ENCODE data around the gene IL15. TPM values are rescaled to one million over a fixed set of nuclear protein-coding genes. Genes with fewer than 3 reads are reported as not detected.

IL15 gene
- total RNA-seq, 1 donor from 2014 or later, result 0.80 TPM

- Mint-ChIP-seq H3K4me1 (no peaks in the 10 kb centered on the region), H3K4me3 (no peak overlapping the region), H3K27me3 (ENCODE audit: low read depth) (peaks cover 3% of the 10 kb centered on the region), H3K36me3 (no peaks in the 10 kb centered on the region), H3K9me3 (peaks cover 3% of the 10 kb centered on the region), H3K27ac (no peak overlapping the region)
- TF ChIP-seq, protein P1, sequence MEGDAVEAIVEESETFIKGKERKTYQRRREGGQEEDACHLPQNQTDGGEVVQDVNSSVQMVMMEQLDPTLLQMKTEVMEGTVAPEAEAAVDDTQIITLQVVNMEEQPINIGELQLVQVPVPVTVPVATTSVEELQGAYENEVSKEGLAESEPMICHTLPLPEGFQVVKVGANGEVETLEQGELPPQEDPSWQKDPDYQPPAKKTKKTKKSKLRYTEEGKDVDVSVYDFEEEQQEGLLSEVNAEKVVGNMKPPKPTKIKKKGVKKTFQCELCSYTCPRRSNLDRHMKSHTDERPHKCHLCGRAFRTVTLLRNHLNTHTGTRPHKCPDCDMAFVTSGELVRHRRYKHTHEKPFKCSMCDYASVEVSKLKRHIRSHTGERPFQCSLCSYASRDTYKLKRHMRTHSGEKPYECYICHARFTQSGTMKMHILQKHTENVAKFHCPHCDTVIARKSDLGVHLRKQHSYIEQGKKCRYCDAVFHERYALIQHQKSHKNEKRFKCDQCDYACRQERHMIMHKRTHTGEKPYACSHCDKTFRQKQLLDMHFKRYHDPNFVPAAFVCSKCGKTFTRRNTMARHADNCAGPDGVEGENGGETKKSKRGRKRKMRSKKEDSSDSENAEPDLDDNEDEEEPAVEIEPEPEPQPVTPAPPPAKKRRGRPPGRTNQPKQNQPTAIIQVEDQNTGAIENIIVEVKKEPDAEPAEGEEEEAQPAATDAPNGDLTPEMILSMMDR (IDR thresholded peaks at IDR 0.05; ENCODE audit: unreplicated experiment), result no peak
- no peak for DNase-seq (ENCODE audit: low spot score in 2 of 2, unreplicated experiment in 2 of 2)
Measured at GRCh38 chr4:141669501-141669900, 33.1 kb downstream of the IL15 start.

- no peaks in the 10 kb centered on the region for H3K9me3 Mint-ChIP-seq
- TF ChIP-seq, protein P1 (IDR thresholded peaks at IDR 0.05; ENCODE audit: unreplicated experiment), result no peak
- H3K27me3 Mint-ChIP-seq (ENCODE audit: low read depth), result no peaks in the 10 kb centered on the region
- DNase-seq (ENCODE audit: low spot score in 2 of 2, unreplicated experiment in 2 of 2), result no peak
- no peaks in the 10 kb centered on the region for H3K36me3 Mint-ChIP-seq
- H3K4me3 Mint-ChIP-seq, result no peak overlapping the region
- no peak overlapping the region for H3K27ac Mint-ChIP-seq
- peaks cover 7% of the 10 kb centered on the region for H3K4me1 Mint-ChIP-seq
Measured at GRCh38 chr4:141675384-141675783, 39.0 kb downstream of the IL15 start.

DNA sequence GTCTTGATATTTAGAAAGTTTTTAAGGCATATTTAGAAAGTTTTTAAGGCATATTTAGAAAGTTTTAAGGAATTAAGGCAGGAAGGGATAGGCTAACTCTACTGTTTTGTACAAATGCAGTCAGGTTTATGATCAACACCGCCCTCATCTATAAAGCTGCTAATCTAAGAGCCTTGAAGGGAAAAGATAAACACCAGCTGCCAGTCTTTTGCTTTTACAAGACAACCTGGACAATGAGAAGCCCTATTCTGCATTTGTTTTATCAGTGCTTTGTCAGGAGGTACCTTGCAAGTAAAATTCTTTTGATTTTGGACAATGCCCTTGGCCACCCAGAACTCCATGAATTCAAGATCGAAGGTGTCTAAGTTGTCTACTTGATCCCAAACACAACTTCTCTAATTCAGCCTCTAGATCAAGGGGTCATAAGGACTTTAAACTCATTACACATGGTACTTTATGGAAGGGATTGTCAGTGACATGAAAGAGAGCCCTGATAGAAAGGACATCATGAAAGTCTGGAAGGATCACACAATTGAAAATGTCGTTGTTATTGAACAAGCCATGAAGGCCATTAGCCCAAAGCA, 39.8 kb downstream of the IL15 start:
- Mint-ChIP-seq H3K27me3 (ENCODE audit: low read depth) (no peaks in the 10 kb centered on the region), H3K4me1 (peaks cover 7% of the 10 kb centered on the region), H3K36me3 (no peaks in the 10 kb centered on the region), H3K27ac (no peak overlapping the region), H3K9me3 (no peaks in the 10 kb centered on the region), H3K4me3 (no peak overlapping the region)
- TF ChIP-seq, protein P1 (IDR thresholded peaks at IDR 0.05; ENCODE audit: unreplicated experiment), result no peak
- no peak for DNase-seq (ENCODE audit: low spot score in 2 of 2, unreplicated experiment in 2 of 2)

- H3K4me1 Mint-ChIP-seq, result peaks cover 7% of the 10 kb centered on the region
- no peak for DNase-seq (ENCODE audit: low spot score in 2 of 2, unreplicated experiment in 2 of 2)
- no peaks in the 10 kb centered on the region for H3K27me3 Mint-ChIP-seq (ENCODE audit: low read depth)
- TF ChIP-seq, protein P1 (IDR thresholded peaks at IDR 0.05; ENCODE audit: unreplicated experiment), result no peak
- no peaks in the 10 kb centered on the region for H3K36me3 Mint-ChIP-seq
- H3K9me3 Mint-ChIP-seq, result no peaks in the 10 kb centered on the region
- H3K27ac Mint-ChIP-seq, result no peak overlapping the region
- H3K4me3 Mint-ChIP-seq, result no peak overlapping the region
Measured at GRCh38 chr4:141680060-141680459, 43.7 kb downstream of the IL15 start.

- Mint-ChIP-seq H3K36me3 (no peaks in the 10 kb centered on the region), H3K4me1 (peaks cover 9% of the 10 kb centered on the region), H3K27ac (no peak overlapping the region), H3K27me3 (ENCODE audit: low read depth) (no peaks in the 10 kb centered on the region), H3K9me3 (no peaks in the 10 kb centered on the region), H3K4me3 (no peak overlapping the region)
- TF ChIP-seq, protein P1 (IDR thresholded peaks at IDR 0.05; ENCODE audit: unreplicated experiment), result no peak
- DNase-seq (ENCODE audit: low spot score in 2 of 2, unreplicated experiment in 2 of 2), result no peak
Measured at GRCh38 chr4:141684785-141685184, 48.4 kb downstream of the IL15 start.
